Spinal cord (tissue), 10 donors: ENCODE data around the gene TGFBR3L. TPM values are rescaled to one million over a fixed set of nuclear protein-coding genes. Genes with fewer than 3 reads are reported as not detected.
A peak's percentile ranks its signal among the peaks of the same experiment; 100 is the strongest.

Experiments used
- DNase-seq, 6 donors: peaks; one replicate each; pipeline versions ENCODE4 v3.0.0 to v3.0.0-alpha.2; 2013 to 2015; ENCODE audit warnings: low spot score in 6 of 6, low read depth in 4 of 6
- H3K27ac ChIP-seq: one replicate; pipeline ENCODE4 v1.5.1; 2013; ENCODE audit warnings: low read depth, low read length, control low read depth
- H3K27me3 ChIP-seq: one replicate; pipeline ENCODE4 v1.6.1; 2013; ENCODE audit warnings: low read length; ENCODE audit not compliant: control insufficient read depth, insufficient read depth
- H3K36me3 ChIP-seq: one replicate; pipeline ENCODE4 v1.6.1; 2013; ENCODE audit warnings: low read length; ENCODE audit not compliant: control insufficient read depth, insufficient read depth
- H3K4me1 ChIP-seq: one replicate; pipeline ENCODE4 v1.6.1; 2013; ENCODE audit warnings: low read length; ENCODE audit not compliant: control insufficient read depth, insufficient read depth
- H3K4me3 ChIP-seq: one replicate; pipeline ENCODE4 v1.5.1; 2013; ENCODE audit warnings: low read depth, low read length, control low read depth
- H3K9me3 ChIP-seq: one replicate; pipeline ENCODE4 v1.6.1; 2013; ENCODE audit warnings: low read length; ENCODE audit not compliant: control insufficient read depth, insufficient read depth
- WGBS: methylation state at CpG from one replicate; pipeline ENCODE4 v1.1.5; 2013; ENCODE audit warnings: missing lambda C conversion rate; ENCODE audit not compliant: insufficient coverage; 5-methylcytosine and 5-hydroxymethylcytosine counted together
- long read RNA-seq, 4 donors: transcript quantifications; one replicate each; lab custom pipeline, GENCODE V29; 2026
- polyA plus RNA-seq, 2 donors: library from polyadenylated mRNA; unstranded; fragments of 120-200 nt; gene quantifications; one replicate each; pipeline ENCODE4 v1.2.1, GENCODE V29; 2013; ENCODE audit not compliant: insufficient read length in 2 of 2
- total RNA-seq, 2 donors: library from RNA; depleted of rRNA in 1 of 2; stranded (reverse); fragments of 120-200 nt in 1 of 2; fragments of >200 nt in 1 of 2; gene quantifications; one replicate each; pipeline versions ENCODE4 v1.2.3 to v1.2.4, GENCODE V29; 2013 to 2014
- donor health status: healthy.

TGFBR3L gene
- total RNA-seq (1 to 10 TPM in 1 of 2 donors, under 1 TPM in 1; 0.59 to 1.5 TPM), polyA plus RNA-seq (1 to 10 TPM; 4.3 to 6.1 TPM)
- long read RNA-seq, donor 1, transcript TGFBR3L-203 (3 exons, 479 nt), result major isoform, 5 of 6 reads
- long read RNA-seq, donor 1, partial matches to known transcripts, result 0 of 6 reads
- long read RNA-seq, donor 1, other reads (novel, unspliced or antisense), result 0 of 6 reads
- long read RNA-seq, donor 2, partial matches to known transcripts, result 0 of 1 reads
- long read RNA-seq, donor 2, other reads (novel, unspliced or antisense), result 0 of 1 reads
- long read RNA-seq, donor 3, partial matches to known transcripts, result 0 of 1 reads
- long read RNA-seq, donor 3, other reads (novel, unspliced or antisense), result 0 of 1 reads
- long read RNA-seq, donor 4, result 0 reads

- Histone ChIP-seq H3K27me3 (peaks cover 44% of the 10 kb centered on the region), H3K36me3 (peaks cover 54% of the 10 kb centered on the region), H3K27ac (no peak within 1 kb of the TSS), H3K4me1 (peaks cover 31% of the 10 kb centered on the region), H3K9me3 (no peaks in the 10 kb centered on the region), H3K4me3 (no peak within 1 kb of the TSS)
- DNase-seq, result no peak
- WGBS, result 75% methylated on average over 9 of the region's 12 CpGs
Measured at GRCh38 chr19:7914598-7915045, at the start of gene TGFBR3L. TSS of gene TGFBR3L (plus strand) at chr19:7914830.

GRCh38 chr19:7865262-7865911 is 49.2 kb upstream of the TGFBR3L start:
- H3K27me3 ChIP-seq, result no peaks in the 10 kb centered on the region
- 54% methylated on average over 10 of the region's 10 CpGs for WGBS
- no peak overlapping the region for H3K4me3 ChIP-seq
- H3K4me1 ChIP-seq, result peaks cover 42% of the 10 kb centered on the region
- peaks cover 58% of the 10 kb centered on the region for H3K36me3 ChIP-seq
- H3K27ac ChIP-seq, result no peak overlapping the region
- DNase-seq, result no peak
- H3K9me3 ChIP-seq, result no peaks in the 10 kb centered on the region

- no peaks in the 10 kb centered on the region for H3K27me3 ChIP-seq
- WGBS, result 66% methylated on average over 12 of the region's 12 CpGs
- no peak overlapping the region for H3K4me3 ChIP-seq
- H3K36me3 ChIP-seq, result peaks cover 56% of the 10 kb centered on the region
- peak in 1 of 6 donors; percentile 15 for DNase-seq
- H3K27ac ChIP-seq, result no peak overlapping the region
- H3K4me1 ChIP-seq, result peaks cover 41% of the 10 kb centered on the region
- no peaks in the 10 kb centered on the region for H3K9me3 ChIP-seq
Measured at GRCh38 chr19:7866399-7867091, 48.1 kb upstream of the TGFBR3L start.

GRCh38 chr19:7867092-7867844 is 47.4 kb upstream of the TGFBR3L start:
- no peaks in the 10 kb centered on the region for H3K27me3 ChIP-seq
- no peak overlapping the region for H3K27ac ChIP-seq
- H3K4me3 ChIP-seq, result no peak overlapping the region
- peaks cover 56% of the 10 kb centered on the region for H3K36me3 ChIP-seq
- peaks cover 41% of the 10 kb centered on the region for H3K4me1 ChIP-seq
- H3K9me3 ChIP-seq, result no peaks in the 10 kb centered on the region
- 93% methylated on average over 8 of the region's 9 CpGs for WGBS
- no peak for DNase-seq

- H3K27ac ChIP-seq, result no peak overlapping the region
Measured at GRCh38 chr19:7868326-7868670, 46.3 kb upstream of the TGFBR3L start.

GRCh38 chr19:7868671-7869452 is 45.8 kb upstream of the TGFBR3L start:
- 4% methylated on average over 62 of the region's 67 CpGs for WGBS
- DNase-seq, result peak in 2 of 6 donors; percentile 87 to 88
- peak overlapping the region; percentile 21 for H3K4me3 ChIP-seq
- H3K36me3 ChIP-seq, result peaks cover 57% of the 10 kb centered on the region
- H3K27ac ChIP-seq, result no peak overlapping the region
- peaks cover 6% of the 10 kb centered on the region for H3K27me3 ChIP-seq
- peaks cover 55% of the 10 kb centered on the region for H3K4me1 ChIP-seq
- no peaks in the 10 kb centered on the region for H3K9me3 ChIP-seq

More at GRCh38 chr19:7868326-7868670, 46.3 kb upstream of the TGFBR3L start:
- Histone ChIP-seq H3K27me3 (peaks cover 3% of the 10 kb centered on the region), H3K4me3 (no peak overlapping the region), H3K4me1 (peaks cover 49% of the 10 kb centered on the region), H3K36me3 (peaks cover 61% of the 10 kb centered on the region), H3K9me3 (no peaks in the 10 kb centered on the region)
- 54% methylated on average over 21 of the region's 21 CpGs for WGBS
- DNase-seq, result no peak

- WGBS, result 8% methylated on average over 47 of the region's 47 CpGs
- H3K4me1 ChIP-seq, result peaks cover 59% of the 10 kb centered on the region
- peaks cover 51% of the 10 kb centered on the region for H3K36me3 ChIP-seq
- peak in 2 of 6 donors; percentile 74 to 83 for DNase-seq
- no peaks in the 10 kb centered on the region for H3K9me3 ChIP-seq
- no peak overlapping the region for H3K4me3 ChIP-seq
- H3K27ac ChIP-seq, result peak overlapping the region; percentile 15
- peaks cover 6% of the 10 kb centered on the region for H3K27me3 ChIP-seq
Measured at GRCh38 chr19:7869453-7869909, 45.1 kb upstream of the TGFBR3L start.

- peaks cover 64% of the 10 kb centered on the region for H3K4me1 ChIP-seq
- H3K4me3 ChIP-seq, result no peak overlapping the region
- no peak overlapping the region for H3K27ac ChIP-seq
- 35% methylated on average over 27 of the region's 30 CpGs for WGBS
- DNase-seq, result peak in 2 of 6 donors; percentile 74 to 80
- peaks cover 6% of the 10 kb centered on the region for H3K27me3 ChIP-seq
- peaks cover 45% of the 10 kb centered on the region for H3K36me3 ChIP-seq
- H3K9me3 ChIP-seq, result no peaks in the 10 kb centered on the region
Measured at GRCh38 chr19:7869910-7870511, 44.6 kb upstream of the TGFBR3L start.
